H9 (cell line): ENCODE data around the gene LRRC61. TPM values are rescaled to one million over a fixed set of nuclear protein-coding genes. Genes with fewer than 3 reads are reported as not detected.

Source experiments
- DNase-seq: peaks from one replicate; pipeline ENCODE4 v3.0.0-alpha.2; 2017
- H2AFZ ChIP-seq: one replicate; pipeline ENCODE4 v1.6.1; 2013; ENCODE audit warnings: mild to moderate bottlenecking, low read length, control low read depth, moderate library complexity
- H2AK5ac ChIP-seq: 2 replicates; pipeline ENCODE4 v1.6.1; 2013; ENCODE audit warnings: low read length, control low read depth, mixed read lengths; ENCODE audit not compliant: insufficient read length
- H2BK120ac ChIP-seq: one replicate; pipeline ENCODE4 v1.6.1; 2013; ENCODE audit warnings: low read depth, mild to moderate bottlenecking, low read length, control low read depth, inconsistent platforms; ENCODE audit not compliant: poor library complexity, severe bottlenecking
- H2BK12ac ChIP-seq: 2 replicates; pipeline ENCODE4 v1.6.1; 2013; ENCODE audit warnings: low read length, control low read depth, mixed read lengths, low read depth; ENCODE audit not compliant: insufficient read length
- H2BK15ac ChIP-seq: 2 replicates; pipeline ENCODE4 v1.6.1; 2013; ENCODE audit warnings: low read depth, low read length, control low read depth
- H2BK20ac ChIP-seq: one replicate; pipeline ENCODE4 v1.6.1; 2013; ENCODE audit warnings: low read depth, mild to moderate bottlenecking, low read length, control low read depth, inconsistent platforms; ENCODE audit not compliant: poor library complexity, severe bottlenecking
- H2BK5ac ChIP-seq: 2 replicates; pipeline ENCODE4 v1.6.1; 2013; ENCODE audit warnings: low read length, control low read depth, mixed read lengths; ENCODE audit not compliant: insufficient read length
- H3K14ac ChIP-seq: 2 replicates; pipeline ENCODE4 v1.6.1; 2013; ENCODE audit warnings: low read length, control low read depth; ENCODE audit not compliant: insufficient read depth
- H3K18ac ChIP-seq: 2 replicates; pipeline ENCODE4 v1.6.1; 2013; ENCODE audit warnings: low read depth, mild to moderate bottlenecking, mixed read lengths, low read length, control low read depth; ENCODE audit not compliant: insufficient read length
- H3K23ac ChIP-seq: 2 replicates; pipeline ENCODE4 v1.6.1; 2013; ENCODE audit warnings: low read length, control low read depth, mixed read lengths, low read depth; ENCODE audit not compliant: insufficient read length
- H3K23me2 ChIP-seq: 2 replicates; pipeline ENCODE4 v1.6.1; 2013; ENCODE audit warnings: low read depth, mild to moderate bottlenecking, mixed read lengths, low read length, control low read depth; ENCODE audit not compliant: insufficient read length, poor library complexity, severe bottlenecking
- H3K27ac ChIP-seq: 2 replicates; pipeline ENCODE4 v1.5.1; 2013; ENCODE audit warnings: low read length, control low read depth, mixed read lengths, low read depth; ENCODE audit not compliant: insufficient read length
- H3K27me3 ChIP-seq: 2 replicates; pipeline ENCODE4 v1.6.1; 2013; ENCODE audit warnings: low read length, control low read depth, inconsistent platforms; ENCODE audit not compliant: insufficient read depth
- H3K4ac ChIP-seq: 2 replicates; pipeline ENCODE4 v1.6.1; 2013; ENCODE audit warnings: low read depth, mild to moderate bottlenecking, control low read depth, inconsistent platforms, low read length, moderate library complexity
- H3K4me1 ChIP-seq: 2 replicates; pipeline ENCODE4 v1.6.1; 2013; ENCODE audit warnings: low read length, control low read depth, inconsistent platforms; ENCODE audit not compliant: insufficient read depth
- H3K4me2 ChIP-seq: 2 replicates; pipeline ENCODE4 v1.6.1; 2013; ENCODE audit warnings: low read length, control low read depth, mixed read lengths; ENCODE audit not compliant: insufficient read length, insufficient read depth
- H3K56ac ChIP-seq: 2 replicates; pipeline ENCODE4 v1.6.1; 2013; ENCODE audit warnings: low read depth, mild to moderate bottlenecking, mixed read lengths, low read length, control low read depth; ENCODE audit not compliant: insufficient read length
- H3K79me1 ChIP-seq: 2 replicates; pipeline ENCODE4 v1.6.1; 2013; ENCODE audit warnings: low read depth, mild to moderate bottlenecking, moderate library complexity, low read length, control low read depth, inconsistent platforms; ENCODE audit not compliant: insufficient read depth, poor library complexity, severe bottlenecking
- H3K79me2 ChIP-seq: 2 replicates; pipeline ENCODE4 v1.6.1; 2013; ENCODE audit warnings: low read length, control low read depth, inconsistent platforms; ENCODE audit not compliant: insufficient read depth
- H3K9ac ChIP-seq: 2 replicates; pipeline ENCODE4 v1.6.1; 2013; ENCODE audit warnings: low read length, control low read depth, mixed read lengths; ENCODE audit not compliant: insufficient read length; ENCODE audit errors: extremely low read depth
- H3K9me3 ChIP-seq: one replicate; pipeline ENCODE4 v1.6.1; 2013; ENCODE audit warnings: low read depth, low read length, inconsistent platforms; ENCODE audit not compliant: control insufficient read depth
- H3T11ph ChIP-seq: one replicate; pipeline ENCODE4 v1.6.1; 2013; ENCODE audit warnings: mild to moderate bottlenecking, low read length, control low read depth, inconsistent platforms
- H4K20me1 ChIP-seq: one replicate; pipeline ENCODE4 v1.6.1; 2013; ENCODE audit not compliant: control insufficient read depth, insufficient read length, insufficient read depth
- H4K5ac ChIP-seq: 2 replicates; pipeline ENCODE4 v1.6.1; 2013; ENCODE audit warnings: low read depth, mild to moderate bottlenecking, mixed read lengths, low read length, control low read depth; ENCODE audit not compliant: insufficient read length
- H4K8ac ChIP-seq: replicated peaks from 2 replicates; pipeline ENCODE4 v1.6.1; 2013; ENCODE audit warnings: low read length, control low read depth, mixed read lengths, low read depth; ENCODE audit not compliant: insufficient read length
- H4K91ac ChIP-seq: 2 replicates; pipeline ENCODE4 v1.6.1; 2013; ENCODE audit warnings: low read depth, mild to moderate bottlenecking, moderate library complexity, mixed read lengths, low read length, control low read depth; ENCODE audit not compliant: insufficient read length
- H3K27ac Mint-ChIP-seq, 3 experiments: 2 replicates in 2 of 3; 3 replicates in 1 of 3; pipeline ENCODE4 v1.8.0; 2020 to 2021; ENCODE audit warnings: mixed read lengths in 3 of 3, mild to moderate bottlenecking in 1 of 3, moderate library complexity in 1 of 3
- H3K27me3 Mint-ChIP-seq: 2 replicates; pipeline ENCODE4 v1.8.0; 2021; ENCODE audit warnings: low read depth, mild to moderate bottlenecking, moderate library complexity, mixed read lengths
- H3K36me3 Mint-ChIP-seq, 3 experiments: 2 replicates in 2 of 3; 3 replicates in 1 of 3; pipeline ENCODE4 v1.8.0; 2020 to 2021; ENCODE audit warnings: low read depth in 3 of 3, mixed read lengths in 3 of 3; ENCODE audit not compliant: insufficient read depth in 1 of 3
- H3K4me1 Mint-ChIP-seq, 2 experiments: 2 replicates each; pipeline ENCODE4 v1.8.0; 2020; ENCODE audit warnings: mixed read lengths in 2 of 2
- H3K4me3 Mint-ChIP-seq, 2 experiments: 2 replicates in 1 of 2; 3 replicates in 1 of 2; pipeline ENCODE4 v1.8.0; 2020 to 2021; ENCODE audit warnings: mild to moderate bottlenecking in 2 of 2, mixed read lengths in 2 of 2, moderate library complexity in 1 of 2
- H3K9me3 Mint-ChIP-seq, 2 experiments: 2 replicates in 1 of 2; 3 replicates in 1 of 2; pipeline ENCODE4 v1.8.0; 2020; ENCODE audit warnings: mild to moderate bottlenecking in 2 of 2, mixed read lengths in 2 of 2, moderate library complexity in 1 of 2
- WGBS: extraction: QIAGEN DNeasy Blood & Tissue Kit; methylation state at CpG from one replicate; pipeline ENCODE4 v1.1.7; 2013; ENCODE audit warnings: missing lambda C conversion rate, low lambda C conversion rate, mixed read lengths; ENCODE audit not compliant: insufficient read length; ENCODE audit errors: extremely low coverage; 5-methylcytosine and 5-hydroxymethylcytosine counted together
- total RNA-seq: library from RNA; stranded (reverse); gene quantifications from 2 replicates; pipeline ENCODE4 v1.2.1, GENCODE V29; 2021
- TF ChIP-seq, protein P1 (sequence below): fragments of 200-600 bp; sonication (generic); conservative IDR thresholded peaks from 3 replicates; pipeline ENCODE4 v1.8.0; 2021; ENCODE audit warnings: antibody characterized with exemption, mild to moderate bottlenecking

Gene LRRC61
- total RNA-seq, 1 experiment from 2014 or later = 24.4 TPM

DNA sequence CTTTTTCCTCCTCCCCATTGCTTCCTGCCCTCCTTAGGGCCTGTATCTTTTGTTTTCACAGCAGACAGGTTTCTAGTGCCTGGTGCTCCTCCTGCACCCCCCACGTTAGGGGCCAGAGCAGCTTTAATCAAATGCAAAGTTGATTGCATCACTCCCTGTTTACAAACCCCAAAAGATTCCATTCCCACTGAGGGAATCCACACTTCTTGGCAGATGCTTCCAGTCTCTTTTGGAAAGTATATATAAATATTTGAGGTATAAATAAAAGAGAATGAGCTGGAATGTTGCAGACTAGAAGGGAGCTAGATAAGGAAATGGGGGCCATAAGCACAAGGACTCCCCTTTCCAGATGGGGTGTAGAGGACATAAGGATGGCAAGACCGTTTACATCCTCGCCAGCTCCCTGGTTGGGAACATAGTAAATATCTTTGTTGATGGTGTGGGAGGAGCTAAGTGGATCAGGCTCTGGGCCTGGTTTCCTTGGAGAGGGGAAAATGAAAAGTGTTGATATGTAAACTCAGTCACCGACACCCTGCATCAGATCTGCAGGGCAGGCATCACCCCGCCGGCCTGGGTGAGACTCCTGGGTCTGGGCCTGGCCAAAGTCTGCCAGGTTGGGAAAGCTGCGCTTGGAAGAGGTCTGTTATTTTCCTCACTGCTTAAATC is 12.1 kb downstream of the LRRC61 start:
- Mint-ChIP-seq H3K36me3 (peaks cover 32 to 36% (median 35%) of the 10 kb centered on the region in 3 experiments), H3K4me3 (peak overlapping the region; percentile 8 to 31; a peak in 1 of 5 replicates), H3K27ac (peak overlapping the region; percentile 91 to 99 (median 92)), H3K9me3 (no peaks in the 10 kb centered on the region; a peak in 1 of 5 replicates), H3K4me1 (peaks cover 55 to 65% of the 10 kb centered on the region in 2 experiments), H3K27me3 (peaks cover 51% of the 10 kb centered on the region)
- Histone ChIP-seq H3K27ac (peak overlapping the region; percentile 4), H4K91ac (no peak overlapping the region), H3T11ph (no peak overlapping the region), H2AFZ (no peak overlapping the region), H3K23me2 (peaks cover 5% of the 10 kb centered on the region), H3K4ac (no peak overlapping the region), H3K14ac (0 out of 2 replicates have a peak overlapping the region, but pooled peaks have one; percentile 68), H2BK12ac (no peak overlapping the region), H2BK120ac (no peak overlapping the region), H2BK5ac (no peak overlapping the region), H3K4me1 (peaks cover 1% of the 10 kb centered on the region; the same call in 1 of the 2 replicates), H2BK20ac (no peak overlapping the region), H3K18ac (peak overlapping the region; percentile 3), H3K79me1 (no peaks in the 10 kb centered on the region), H3K27me3 (no peaks in the 10 kb centered on the region), H3K9ac (no peak overlapping the region), H4K5ac (no peak overlapping the region), H2AK5ac (no peak overlapping the region), H4K8ac (no peak overlapping the region), H3K79me2 (no peaks in the 10 kb centered on the region), H3K56ac (no peak overlapping the region), H3K4me2 (no peak overlapping the region), H3K9me3 (no peaks in the 10 kb centered on the region), H3K23ac (no peak overlapping the region), H2BK15ac (no peak overlapping the region), H4K20me1 (no peaks in the 10 kb centered on the region)
- peak; percentile 70 for DNase-seq
- no CpG with 5 or more reads among the region's 7 CpGs for WGBS
- TF ChIP-seq, protein P1, sequence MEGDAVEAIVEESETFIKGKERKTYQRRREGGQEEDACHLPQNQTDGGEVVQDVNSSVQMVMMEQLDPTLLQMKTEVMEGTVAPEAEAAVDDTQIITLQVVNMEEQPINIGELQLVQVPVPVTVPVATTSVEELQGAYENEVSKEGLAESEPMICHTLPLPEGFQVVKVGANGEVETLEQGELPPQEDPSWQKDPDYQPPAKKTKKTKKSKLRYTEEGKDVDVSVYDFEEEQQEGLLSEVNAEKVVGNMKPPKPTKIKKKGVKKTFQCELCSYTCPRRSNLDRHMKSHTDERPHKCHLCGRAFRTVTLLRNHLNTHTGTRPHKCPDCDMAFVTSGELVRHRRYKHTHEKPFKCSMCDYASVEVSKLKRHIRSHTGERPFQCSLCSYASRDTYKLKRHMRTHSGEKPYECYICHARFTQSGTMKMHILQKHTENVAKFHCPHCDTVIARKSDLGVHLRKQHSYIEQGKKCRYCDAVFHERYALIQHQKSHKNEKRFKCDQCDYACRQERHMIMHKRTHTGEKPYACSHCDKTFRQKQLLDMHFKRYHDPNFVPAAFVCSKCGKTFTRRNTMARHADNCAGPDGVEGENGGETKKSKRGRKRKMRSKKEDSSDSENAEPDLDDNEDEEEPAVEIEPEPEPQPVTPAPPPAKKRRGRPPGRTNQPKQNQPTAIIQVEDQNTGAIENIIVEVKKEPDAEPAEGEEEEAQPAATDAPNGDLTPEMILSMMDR = no peak
